ENCODE measurements around the gene ZNF711.
A peak's percentile ranks its signal among the peaks of the same experiment; 100 is the strongest.
"Not testable (repeated sequence)": the region's sequence is repeated elsewhere in the genome, so short reads cannot be mapped to it uniquely, and the experiment has no call there.

The ZNF711 gene

DNA sequence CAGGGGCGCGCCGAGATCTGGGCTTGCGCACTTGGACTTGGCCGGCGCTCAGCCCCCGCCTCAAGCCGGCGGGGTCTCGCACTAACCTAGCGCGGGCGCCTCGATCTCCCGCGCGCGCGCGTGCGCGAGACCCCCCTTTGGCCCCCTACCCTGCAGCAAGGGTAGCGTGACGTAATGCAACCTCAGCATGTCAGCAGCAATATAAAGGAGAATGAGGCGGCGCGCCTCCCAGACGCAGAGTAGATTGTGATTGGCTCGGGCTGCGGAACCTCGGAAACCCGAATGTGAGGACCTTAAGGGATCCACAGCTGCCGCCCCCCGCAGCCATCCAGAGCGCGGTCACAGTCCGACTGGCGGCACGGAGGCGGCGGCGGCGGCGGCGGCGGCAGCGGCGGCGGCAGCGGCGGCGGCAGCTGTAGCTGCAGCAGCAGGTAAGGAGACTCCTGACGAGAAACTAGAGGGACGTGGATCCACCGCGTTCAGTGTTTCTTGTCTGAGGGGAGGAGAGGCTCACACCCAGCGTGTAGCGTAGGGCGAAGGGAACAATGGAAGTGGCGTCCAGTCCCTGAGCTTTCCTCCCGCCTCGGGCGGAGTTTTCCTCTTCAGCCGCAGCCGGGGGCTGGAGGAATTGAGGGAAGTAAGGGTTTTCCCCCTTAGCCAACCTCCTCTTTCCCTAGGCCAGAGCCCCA is at the start of gene ZNF711, which contains the start of gene SATL1:
TSS of gene ZNF711 (plus strand) at position 231 of the 689 bp plus-strand sequence. CDS start 3,582 bp downstream, outside the sequence.
TSS of gene SATL1 (minus strand) at position 19 of the 689 bp plus-strand sequence. CDS start 134,811 bp downstream, outside the sequence.
- DNase-seq = peak; percentile 77

DNA sequence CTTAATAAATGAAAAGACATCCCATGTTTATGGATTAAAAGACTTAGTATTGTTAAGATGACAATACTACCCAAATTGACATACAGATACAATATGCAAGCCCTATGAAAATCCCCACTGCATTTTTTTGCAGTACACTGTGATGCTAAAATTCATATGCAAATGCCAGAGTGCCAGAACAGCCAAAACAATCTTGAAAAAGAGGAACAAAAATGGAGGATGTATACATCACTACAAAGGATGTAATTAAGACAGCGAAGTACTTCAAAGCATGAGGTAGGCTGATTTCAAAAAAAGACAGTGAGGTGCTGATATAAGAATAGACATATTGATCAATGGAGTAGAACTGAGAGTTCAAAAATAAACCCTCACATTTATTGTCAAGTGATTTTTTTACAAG is 47.5 kb upstream of the ZNF711 start:
- DNase-seq = no peak

DNA sequence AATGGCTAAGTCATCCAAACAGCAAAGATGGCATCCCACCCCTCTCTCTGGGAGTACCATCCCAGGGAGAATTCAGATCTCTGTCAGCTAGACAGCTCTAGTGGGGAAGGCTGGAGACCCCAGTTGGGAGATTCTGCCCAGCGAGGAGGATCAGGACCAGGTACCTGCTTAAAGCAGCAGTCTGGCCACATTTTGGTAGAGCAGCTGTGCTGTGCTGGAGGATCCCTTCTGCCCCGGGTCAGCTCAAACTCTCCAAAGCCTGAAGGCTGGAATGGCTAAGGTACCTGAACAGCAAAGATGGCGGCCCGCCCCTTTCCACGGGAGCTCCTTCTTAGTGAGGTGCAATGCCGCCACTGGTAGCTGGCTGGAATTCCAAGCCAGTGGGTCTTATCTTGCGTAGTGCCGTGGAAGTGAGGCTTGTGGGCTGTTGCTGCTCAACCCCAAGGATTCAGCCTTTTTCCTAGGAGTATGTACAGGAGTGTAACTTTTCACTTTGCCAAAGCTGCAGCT is 40.3 kb upstream of the ZNF711 start:
- no peak for DNase-seq

DNA sequence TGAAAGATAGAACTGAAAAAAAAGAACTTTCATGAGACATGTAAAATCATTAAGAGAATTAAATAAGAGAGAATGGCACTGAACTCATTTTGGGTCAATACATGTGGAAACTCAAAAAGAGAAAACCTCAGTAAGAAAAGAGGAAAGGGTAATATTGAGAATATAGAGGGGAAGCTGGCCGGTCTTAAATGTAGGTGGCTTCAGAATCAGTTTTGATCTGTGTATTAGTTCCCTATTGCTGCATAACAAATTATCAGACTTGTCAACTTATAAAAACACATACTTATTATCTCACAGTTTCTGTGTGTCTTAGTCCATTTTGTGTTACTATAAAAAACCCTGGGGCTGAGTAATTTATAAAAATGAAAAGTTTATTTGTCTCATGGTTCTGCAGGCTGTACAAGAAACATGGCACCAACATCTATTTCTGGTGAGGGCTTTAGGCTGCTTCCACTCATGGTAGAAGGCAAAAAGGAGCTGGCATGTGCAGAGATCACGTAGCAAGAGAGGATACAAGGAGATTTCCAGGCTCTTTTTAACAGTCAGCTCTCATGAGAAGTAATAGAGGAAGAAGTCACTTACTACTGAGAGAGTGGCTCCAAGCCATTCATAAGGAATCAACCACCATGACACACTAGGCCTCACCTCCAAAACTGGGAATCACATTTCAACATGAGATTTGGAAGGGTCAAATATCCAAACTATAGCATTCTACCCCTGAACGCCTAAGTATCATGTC is 29.8 kb upstream of the ZNF711 start:
- no peak for DNase-seq

DNA sequence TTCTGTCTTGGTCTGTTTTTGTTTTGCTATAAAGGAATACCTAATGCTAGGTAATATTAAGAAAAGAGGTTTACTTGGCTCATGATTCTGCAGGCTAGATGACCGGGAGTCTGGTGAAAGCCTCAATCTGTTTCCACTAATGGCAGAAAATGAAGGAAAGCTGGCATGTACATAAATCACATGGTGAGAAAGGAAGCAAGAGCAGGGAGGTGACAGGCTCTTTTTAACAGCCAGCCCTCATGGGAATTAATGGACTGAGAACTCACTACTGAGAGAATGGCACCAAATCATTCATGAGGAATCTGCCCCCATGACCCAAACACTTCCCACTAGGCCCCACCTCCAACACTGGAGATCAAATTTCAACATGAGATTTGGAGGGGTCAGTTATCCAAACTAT is 27.8 kb upstream of the ZNF711 start:
- DNase-seq = no peak

DNA sequence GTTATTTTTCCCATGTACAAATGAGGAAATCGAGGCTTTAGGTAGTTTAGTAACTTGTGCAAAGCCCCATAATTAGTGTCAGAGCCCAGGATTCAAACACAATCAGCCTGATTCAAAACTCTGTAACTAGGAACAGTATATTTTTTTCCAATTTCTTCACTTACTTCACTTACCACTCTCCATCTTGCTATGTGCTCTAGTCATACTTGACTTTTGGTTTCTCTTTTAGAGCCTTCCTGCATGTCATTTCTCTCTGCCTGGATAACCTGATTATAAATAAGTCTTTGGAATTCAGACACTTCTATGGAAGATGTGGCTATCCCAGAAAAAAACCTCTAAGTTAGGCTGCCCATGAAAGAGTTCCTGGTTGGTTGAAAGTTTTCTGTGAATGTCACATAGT is 22.4 kb upstream of the ZNF711 start:
- no peak for DNase-seq

DNA sequence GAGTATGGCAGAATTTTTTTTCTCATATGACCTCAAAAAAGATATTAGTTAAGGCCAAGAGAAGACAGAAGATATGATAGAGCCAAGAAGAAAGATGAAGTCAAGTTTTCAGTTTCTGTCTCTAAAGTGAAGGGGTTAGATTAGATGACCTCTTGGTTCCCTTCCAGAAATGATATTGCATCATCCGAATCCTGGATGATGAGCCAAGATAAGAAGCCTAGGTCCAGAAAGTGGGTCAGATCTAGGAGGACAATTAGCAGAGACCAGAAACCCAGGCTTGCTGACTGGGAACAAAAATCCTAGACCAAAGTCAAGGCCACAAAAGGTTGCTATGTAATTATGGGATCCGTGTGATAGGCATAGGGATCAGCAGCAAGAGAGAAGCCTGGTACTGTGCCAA is 20.4 kb upstream of the ZNF711 start:
- no peak for DNase-seq

DNA sequence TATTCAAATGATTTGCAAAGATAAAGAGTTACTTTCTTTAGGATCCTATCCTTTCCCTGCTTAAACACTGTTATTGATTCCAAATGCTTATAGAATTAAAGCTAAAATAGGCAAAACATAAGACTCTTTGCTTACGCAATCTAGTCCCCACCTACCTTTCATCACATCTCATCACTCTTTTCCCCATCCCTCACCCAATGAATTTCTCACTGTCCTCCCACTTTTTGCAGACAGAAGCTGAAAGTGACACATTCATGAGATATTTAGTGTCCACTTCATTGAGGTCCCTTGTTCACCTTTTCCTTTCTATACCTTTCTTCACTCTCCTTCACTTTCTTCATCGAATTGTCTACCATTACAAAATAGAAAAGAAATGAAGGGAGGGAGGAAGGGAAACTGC is 636 bp upstream of the ZNF711 start:
- DNase-seq = no peak

DNA sequence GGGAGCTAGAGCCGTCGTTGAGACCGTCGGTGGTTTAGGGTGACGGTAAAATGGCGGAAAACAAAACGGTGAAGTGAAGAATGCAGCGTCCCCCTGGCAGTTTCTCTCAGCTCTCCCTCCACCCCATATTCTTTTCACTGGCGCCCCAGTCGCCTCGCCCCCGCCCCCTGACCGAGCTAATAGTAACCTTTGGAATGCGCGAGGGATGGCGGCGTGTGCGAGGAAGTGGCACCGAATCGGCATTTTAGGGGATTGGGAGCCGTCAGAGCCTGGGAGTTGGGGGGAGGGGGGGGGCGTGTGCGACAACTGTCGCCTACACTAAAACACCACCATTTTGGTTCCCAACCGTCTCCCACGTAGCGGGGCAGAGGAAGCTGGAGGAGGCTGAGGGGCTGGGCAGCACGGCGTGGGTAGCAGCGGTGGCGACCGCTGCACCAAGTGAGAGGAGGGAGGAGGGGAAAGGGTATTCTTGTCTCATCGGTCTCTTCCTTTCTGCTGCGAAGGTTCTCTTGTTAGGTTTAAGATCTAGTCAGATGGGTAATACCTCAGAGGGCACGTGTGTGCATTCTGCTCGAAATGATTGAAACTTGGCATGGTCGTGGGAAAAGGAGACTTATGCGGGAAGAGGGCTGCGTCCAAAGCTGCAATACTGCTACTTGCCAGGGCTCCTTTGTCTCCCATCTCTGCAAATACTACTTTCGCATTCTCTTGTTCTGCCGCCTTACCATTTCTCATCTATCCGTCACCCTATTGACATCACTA is 840 bp downstream of the ZNF711 start:
- DNase-seq = no peak

DNA sequence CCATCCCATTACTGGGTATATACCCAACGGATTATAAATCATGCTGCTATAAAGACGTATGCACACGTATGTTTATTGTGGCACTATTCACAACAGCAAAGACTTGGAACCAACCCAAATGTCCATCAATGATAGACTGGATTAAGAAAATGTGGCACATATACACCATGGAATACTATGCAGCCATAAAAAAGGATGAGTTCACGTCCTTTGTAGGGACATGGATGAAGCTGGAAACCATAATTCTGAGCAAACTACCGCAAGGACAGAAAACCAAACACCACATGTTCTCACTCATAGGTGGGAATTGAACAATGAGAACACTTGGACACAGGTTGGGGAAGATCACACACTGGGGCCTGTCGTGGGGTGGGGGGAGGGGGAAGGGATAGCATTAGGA is 41.5 kb downstream of the ZNF711 start:
- not testable (repeated sequence) for DNase-seq

DNA sequence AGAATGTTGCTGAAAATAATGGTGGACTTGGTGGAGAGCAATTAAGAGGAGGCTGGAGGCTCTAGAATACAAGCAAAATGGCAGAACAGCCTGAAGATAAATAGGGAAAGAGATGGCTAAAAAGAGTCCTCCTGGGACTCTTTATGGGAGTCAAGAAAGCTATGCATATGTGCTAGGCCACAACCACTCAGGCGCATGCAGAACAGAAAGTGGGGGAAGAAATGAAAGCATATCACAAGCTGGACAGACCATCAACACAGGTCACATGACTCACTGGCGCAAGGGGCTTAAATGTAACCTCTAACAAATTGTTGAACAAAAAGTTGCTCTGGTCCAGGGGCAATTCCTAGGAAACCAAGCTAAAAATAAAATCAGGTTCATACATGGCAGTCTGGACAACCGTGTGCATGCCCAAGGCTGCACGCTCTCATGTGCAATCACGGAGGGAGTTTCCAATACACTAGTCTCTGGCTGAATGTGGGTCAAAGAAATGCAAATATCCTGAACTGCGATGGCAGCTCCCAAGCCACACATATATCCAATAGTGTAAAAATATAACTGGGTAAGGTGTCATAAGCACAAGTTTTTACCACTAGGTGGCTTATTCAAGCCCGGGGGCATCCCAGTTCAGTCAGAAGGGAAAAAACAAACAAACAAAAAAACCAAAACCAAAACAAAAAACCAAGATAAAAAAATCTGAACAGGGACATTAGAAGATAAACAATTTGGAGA is 45.4 kb downstream of the ZNF711 start:
- no peak for DNase-seq

DNA sequence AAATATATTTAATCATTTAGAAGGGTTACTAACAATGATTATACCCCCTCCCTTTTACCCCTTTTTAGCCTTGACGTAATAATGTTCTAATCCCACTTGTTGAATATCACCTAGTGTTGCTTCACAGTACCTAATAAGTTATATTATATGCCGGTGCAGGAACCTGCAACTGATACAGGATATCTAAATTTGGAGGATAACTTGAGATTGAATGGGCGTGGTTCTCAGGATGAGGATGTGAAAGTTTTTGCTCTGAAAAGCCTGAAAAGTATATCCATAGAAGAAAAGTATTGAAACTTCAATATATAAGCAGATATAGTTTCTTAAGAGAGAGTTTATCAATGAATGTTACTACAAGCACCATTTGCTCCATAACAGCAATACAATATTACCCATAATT is 59.8 kb downstream of the ZNF711 start:
- no peak for DNase-seq

DNA sequence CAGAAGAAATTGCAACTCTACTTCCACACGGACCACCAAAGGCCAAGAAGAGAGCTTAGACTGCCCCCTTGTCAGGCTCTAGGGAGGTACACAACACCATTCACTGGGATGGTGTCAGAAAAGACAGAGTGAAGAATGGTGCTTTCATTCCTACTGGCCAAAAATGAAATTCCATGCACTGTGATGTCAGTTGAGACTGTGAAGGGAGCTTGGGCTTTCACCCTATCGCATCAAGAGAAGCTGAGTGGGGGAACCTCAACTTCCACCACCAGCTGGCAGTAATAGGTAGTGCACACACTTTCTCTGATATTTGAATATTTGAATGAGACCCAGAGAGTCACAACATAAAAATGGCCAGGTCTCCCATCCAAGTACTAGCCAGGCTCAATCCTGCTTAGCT is 65.9 kb downstream of the ZNF711 start:
- DNase-seq = no peak

DNA sequence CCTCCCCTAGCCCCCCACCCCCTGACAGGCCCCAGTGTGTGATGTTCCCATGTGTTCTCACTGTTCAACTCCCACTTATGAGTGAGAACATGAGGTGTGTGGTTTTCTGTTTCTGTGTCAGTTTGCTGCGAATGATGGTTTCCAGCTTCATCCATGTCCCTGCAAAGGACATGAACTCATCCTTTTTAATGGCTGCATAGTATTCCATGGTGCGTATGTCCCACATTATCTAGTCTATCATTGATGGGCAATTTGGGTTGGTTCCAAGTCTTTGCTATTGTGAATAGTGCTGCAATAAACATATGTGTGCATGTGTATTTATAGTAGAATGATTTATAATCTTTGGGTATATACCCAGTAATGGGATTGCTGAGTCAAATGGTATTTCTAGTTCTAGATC is 67.6 kb downstream of the ZNF711 start:
- not testable (repeated sequence) for DNase-seq
